HG02885 (cell line): ENCODE measurements around the gene ETV6.

Source experiments
- ATAC-seq: cut with Tn5 transposase; IDR thresholded peaks from one replicate; pipeline ENCODE4 v1.9.1; 2021; ENCODE audit warnings: mild to moderate bottlenecking; ENCODE audit not compliant: unreplicated experiment, poor library complexity

ETV6 gene

DNA sequence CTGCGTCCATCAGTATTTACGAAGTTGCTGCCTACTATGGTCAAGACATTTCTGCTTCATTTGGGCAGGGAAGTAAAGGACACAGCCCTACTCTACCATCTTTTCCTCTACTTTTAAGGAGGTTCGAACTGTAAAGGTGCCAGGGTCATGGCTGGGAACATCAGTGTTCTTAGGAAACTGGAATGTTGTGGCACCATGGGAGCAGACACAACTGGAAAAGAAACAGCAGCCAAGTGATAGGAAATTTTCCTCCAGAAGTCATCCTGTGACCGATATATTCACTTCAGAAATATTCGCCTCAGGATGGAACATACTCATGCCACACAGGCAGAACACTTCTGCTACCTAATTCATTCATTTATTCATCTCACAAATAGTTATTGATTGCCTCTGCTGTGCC, 104.4 kb downstream of the ETV6 start:
- no peak for ATAC-seq

DNA sequence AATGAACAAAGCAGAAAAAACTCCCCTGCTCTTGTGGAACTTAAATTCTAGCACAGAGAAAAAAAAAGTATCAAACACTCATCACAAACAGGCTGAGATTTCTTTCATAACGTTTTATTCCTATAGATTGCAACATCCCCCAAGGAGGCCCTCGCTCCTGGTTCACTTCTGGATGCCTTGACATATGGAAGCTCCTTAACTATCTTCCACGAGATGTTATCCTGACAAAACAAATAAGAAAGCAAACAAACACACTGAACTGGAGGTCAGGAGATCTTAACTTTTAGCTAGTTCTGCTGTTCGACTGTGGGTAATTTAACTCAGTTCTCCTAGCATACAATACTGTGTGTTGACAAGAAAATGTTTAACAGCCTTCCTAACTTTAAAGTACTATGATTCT, 104.8 kb downstream of the ETV6 start:
- ATAC-seq = no peak

- ATAC-seq = no peak
Measured at GRCh38 chr12:11755302-11755930, 105.9 kb downstream of the ETV6 start.

GRCh38 chr12:11756022-11756421, 106.5 kb downstream of the ETV6 start:
- ATAC-seq = no peak

DNA sequence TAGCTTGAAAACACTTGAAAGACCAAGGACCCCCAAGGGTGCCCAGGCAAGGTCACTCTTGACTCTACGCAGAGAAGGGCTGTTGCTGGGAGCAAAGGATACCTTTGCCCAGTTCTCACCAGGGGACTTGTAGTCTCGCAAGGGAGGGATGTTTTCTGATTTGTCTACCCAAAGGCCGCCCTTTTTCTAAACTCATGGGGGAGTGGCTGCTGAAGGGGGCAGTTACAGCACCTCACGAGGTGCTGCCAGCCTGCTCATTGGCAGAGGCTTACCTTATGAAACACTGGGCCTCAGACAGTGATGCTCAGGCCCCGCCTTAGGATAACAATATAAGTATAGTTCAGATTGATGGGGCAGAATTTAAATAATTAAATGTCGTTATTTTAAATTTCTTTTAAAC, 107.0 kb downstream of the ETV6 start:
- no peak for ATAC-seq

GRCh38 chr12:11757095-11757494, 107.6 kb downstream of the ETV6 start:
- ATAC-seq = no peak

DNA sequence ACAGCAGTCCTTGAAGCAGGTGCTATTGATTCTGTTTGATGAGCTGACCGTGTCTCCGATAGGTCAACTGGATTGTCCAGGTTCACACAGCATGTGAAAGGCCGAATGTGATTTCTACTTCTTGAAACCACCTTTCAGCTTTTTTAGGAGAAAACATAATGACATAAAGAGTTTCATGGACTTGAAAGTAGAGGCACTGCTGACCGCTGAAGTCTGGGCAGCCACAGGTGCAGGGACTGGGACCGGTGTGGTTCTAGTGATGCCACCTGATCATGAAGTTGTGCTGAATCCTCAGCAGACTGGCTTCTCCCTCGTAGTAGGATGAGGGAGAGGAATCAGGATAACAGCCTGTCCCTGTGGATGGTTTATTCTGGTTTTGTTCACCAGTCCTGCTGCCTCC, 108.1 kb downstream of the ETV6 start:
- no peak for ATAC-seq

DNA sequence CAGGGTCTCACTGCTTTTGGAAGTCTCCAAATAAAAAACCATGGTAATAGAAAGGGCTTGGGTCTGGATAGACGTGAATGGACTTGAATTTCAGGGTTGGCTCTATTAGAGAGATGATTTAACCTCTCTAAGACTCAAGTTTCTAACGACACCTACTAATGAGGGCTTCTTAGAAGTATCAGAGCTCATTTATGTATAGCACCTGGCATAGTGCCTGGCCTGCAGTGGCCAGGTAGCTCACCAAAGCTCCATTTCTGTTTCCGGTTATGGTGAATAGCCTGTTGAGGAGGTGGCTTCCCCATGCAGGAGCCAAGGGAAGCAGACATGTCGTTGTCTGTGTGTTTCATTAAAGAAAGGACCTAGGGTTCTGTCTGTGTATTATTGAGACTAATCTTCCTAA, 108.6 kb downstream of the ETV6 start:
- no peak for ATAC-seq

DNA sequence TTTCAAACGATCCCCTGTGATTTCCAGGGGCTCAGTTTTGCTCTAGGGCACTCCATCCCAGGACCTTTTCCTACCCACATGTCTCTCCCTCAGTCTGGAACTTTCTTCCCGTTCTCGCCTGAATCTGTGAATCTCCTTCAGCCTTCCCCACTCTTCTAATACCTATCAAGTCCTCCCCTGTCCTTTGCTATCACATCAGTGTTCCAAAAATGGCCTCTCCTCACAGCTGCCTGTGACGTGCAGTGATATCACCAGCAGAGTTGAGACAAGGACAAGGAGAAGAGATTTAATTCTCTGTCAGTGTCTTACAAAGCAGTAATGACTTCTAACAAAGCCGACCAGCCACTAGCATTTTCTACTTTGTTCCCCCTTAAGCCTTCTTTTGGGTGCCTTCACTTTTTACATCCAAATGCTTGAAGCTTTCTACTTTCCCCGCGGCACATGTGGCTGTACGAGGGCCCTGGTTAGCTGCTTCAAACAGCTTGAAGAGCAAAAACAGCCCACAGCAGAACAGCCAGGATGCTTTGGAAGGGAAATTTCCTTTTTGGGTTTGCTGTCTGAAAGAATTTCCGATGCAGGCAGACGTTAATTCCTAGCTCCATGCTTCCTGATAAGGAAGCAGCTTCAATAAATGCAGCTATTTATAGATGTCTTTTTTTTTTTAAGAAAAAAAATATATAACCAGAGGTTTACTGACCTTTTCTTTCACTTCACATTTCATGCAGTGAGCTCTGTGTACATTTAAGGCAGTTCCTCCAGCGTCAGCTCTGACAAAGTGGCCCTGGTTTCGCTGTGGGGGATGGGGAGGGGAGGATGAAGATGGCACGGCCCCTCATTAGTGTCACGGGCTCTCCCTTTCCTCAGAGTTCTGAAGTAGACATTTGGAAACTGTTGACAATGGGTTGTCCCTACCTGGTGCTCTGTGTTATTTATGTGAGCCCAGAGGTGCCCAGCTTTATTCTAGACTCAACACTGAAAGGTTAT, 109.3 kb downstream of the ETV6 start:
- ATAC-seq = peak; percentile 45

DNA sequence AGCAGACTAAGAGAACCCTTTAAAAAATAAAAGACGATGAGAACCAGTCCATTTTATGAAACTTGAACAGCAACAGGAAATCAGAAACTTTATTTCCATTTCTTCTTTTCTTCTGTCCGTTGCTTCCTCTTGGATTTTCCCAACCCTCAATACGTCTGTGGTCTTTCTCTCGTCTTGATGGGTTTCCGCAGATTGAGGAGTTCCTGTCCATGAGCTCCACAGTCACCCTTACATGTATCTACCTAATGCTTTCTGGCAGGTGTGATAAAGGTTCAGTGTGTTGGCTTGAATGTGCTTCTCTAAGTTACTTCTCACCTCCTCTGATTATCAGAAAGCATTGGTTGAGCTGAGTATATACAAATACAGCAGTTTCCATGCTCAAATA, 110.0 kb downstream of the ETV6 start:
- no peak for ATAC-seq

GRCh38 chr12:11759899-11760298, 110.4 kb downstream of the ETV6 start:
- no peak for ATAC-seq

DNA sequence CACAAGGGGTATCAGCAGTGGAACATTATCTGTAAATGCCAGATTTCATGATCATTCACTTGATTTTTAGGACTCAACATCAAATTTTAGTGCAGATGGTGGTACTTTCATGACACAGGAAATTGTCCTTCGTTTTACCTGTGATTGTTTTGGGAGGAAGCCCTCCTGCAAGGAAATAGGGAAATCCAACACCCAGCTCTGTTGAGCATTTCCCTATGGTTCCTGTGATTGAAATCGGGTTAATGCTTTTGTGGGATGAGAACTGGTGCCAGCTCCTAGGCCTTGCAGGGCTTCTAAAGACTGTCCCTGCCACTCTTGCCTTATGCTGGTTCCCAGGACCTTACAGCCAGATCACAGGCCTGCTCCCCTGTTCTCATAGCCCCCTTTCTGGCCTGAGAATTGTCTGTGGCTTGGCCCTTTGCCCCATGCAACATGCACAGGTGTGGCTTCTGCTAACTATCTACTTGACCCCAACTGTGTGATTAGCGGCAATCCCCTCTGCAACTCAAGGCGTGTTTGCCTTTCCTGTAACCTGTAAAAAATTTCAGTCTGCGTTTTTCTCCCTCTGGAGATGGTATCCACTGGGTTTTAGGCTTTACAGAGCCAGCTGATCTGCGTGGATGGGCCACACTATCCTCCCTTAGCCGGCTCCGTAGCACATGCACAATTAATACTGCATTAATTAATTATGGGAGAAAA, 112.5 kb downstream of the ETV6 start:
- ATAC-seq = peak; percentile 57

GRCh38 chr12:11762723-11763326, 113.4 kb downstream of the ETV6 start:
- peak; percentile 43 for ATAC-seq

DNA sequence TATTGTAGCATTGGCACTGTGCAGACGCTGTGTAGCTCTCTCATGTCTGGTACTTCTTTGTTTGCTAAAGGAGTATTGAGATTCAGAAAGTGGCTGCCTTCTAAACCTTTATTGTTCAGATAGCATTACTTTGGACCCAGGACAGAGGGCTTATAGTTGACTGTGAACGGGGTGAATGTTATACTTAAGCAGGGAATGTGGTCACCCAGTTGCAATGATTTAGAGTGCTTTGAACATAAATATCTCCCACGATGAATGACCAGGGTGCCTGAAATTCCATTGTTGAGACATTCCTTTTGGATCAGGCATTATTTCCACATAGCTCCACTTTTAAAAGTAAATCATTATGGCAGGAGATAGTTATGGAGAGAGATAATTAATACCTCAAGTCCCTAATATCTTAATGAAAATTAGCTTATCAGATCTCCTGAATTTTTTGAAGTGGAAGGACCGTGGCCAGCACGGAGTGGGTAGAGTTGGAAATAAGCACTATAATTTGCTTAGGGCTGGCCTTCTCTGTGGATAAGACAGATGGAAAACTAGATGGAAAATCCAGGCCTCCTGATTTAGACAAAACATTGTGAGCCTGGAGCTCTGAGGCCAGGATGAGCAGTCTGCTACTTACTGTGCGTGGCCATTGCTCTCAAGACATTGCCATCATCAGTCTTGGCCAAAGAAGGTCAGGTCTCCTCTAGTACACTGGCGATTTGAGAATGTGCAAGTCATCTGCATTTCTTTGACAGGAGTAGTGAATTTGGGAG, 114.5 kb downstream of the ETV6 start:
- ATAC-seq = no peak

DNA sequence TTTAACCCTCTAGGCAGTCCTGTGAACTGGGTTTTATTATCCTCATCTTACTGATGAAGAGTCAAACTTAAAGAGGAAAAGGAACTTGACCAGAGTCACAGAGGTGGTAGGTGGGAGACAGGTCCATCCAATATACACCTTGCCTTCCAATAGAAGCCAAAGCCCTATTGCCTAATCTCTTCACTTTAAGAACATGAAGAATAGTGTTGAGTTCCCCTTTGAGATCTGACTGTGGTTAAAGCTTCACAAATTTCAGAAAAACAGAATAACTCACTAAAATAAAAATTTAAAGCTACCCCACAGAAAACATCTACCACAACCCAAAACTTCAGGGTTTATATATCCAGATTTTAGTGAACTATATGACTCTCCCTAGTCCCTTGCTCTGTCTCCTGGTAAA, 115.4 kb downstream of the ETV6 start:
- ATAC-seq = no peak

DNA sequence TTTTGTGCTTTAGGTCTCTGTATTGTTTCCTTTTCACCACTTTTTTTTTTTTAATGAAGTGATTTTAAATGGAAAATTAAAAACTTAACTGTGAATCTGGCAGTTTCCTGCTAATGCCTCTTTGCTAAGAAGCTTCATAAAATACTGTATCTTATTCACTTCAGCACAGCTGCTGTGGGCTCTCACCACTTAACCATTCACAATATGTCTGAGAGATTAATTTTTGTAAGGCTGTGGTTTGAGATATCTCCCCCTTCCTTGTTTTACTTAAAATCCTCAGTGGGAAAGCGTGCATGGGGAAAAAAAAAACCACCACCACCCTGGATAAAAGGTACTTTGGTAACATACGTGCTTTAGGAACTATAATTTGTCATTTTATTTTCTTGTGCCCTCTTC, 115.9 kb downstream of the ETV6 start:
- no peak for ATAC-seq

DNA sequence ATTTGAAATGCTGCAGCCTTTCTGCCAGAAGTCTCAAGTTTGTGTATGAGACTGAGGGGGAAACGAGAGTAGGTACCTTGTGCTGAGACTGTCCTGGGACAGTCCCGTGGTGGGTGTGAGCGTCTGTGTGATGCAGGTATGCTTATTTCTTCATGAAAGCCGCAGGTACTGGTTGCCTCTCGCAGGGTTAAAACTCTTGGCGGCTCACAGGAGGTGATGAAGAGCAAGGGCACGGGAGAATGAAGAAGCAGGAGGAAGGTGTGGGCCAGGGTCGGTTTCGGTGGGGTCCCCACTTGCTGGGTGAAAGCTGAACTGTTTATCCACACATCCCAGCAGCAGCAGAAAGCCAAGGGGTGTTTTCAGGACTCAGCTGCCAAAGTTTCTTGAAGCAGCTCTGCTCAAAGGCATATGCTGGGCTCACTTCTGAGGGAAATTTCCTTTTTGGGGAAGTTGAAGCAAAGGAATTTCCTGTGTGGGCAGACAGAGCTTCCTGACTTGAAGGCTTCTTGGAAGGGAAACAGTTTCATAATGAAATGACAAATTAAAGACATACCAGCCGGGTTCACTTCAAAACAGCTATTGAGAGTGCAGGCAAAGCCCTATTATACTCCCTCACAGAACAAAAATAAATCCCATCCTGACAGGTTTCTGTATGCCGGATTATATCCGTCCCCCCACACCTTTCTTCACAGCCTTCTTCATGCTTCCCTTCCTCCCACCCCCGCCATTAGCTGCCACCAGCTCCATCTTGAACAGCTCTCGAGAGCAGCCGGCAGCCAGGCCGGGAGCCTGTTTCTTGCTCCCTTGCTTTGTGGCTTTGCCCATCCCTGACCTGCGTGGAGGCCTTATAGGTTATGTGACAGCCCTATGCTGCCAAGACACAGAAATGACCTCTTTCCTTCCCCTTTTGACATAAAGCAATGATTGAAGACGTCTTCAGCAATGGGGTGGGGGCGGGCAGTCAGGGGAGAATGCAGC, 116.6 kb downstream of the ETV6 start:
- peak; percentile 74 for ATAC-seq

DNA sequence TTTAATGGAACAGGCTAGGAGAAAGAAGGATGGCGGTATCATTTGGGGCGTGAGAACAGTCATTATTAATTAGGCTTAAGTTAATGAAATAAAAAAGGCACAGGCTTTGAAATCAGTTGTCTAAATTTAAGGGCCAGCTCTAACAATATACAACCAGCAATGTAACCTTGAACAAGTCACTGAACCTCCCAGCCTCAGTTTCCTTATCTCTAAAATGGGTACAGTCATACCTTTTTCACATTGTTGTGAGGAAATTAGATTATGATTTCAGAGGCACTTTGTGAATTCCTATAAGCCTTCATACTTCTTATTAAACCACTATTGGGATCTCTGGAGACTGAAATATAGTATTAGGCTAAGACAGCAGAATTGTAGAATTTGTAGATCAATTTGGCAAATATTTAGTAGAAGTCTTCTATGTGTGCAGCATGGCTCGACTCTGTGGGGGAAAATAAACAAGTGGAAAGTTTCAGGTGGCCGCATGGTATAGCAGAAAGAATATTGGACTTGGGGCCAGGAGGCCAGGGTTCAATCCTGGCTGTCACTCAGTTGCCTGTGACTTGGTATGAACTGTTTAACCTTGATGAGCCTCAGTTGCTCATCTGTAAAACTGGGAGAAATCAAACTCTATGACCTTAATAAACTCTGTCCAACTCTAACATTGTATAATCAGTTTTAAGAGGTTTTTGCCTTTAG, 117.7 kb downstream of the ETV6 start:
- no peak for ATAC-seq
